Measurements from ENCODE around the gene LCLAT1. TPM values are rescaled to one million over a fixed set of nuclear protein-coding genes. Genes with fewer than 3 reads are reported as not detected.

The LCLAT1 gene
- total RNA-seq, 1 donor from 2014 or later = 17.8 TPM

- no peaks in the 10 kb centered on the region for H3K27me3 Mint-ChIP-seq (ENCODE audit: low read depth)
- no peak for DNase-seq (ENCODE audit: low spot score)
- H3K4me3 Mint-ChIP-seq (ENCODE audit: unreplicated experiment) = no peak overlapping the region
- H3K36me3 Mint-ChIP-seq (ENCODE audit: low read depth) = no peaks in the 10 kb centered on the region
- H3K9me3 Mint-ChIP-seq (ENCODE audit: low read depth) = no peaks in the 10 kb centered on the region
- no peak overlapping the region for H3K27ac Mint-ChIP-seq (ENCODE audit: unreplicated experiment)
- H3K4me1 Mint-ChIP-seq (ENCODE audit: low read depth) = peaks cover 13% of the 10 kb centered on the region
- TF ChIP-seq CTCF (IDR thresholded peaks at IDR 0.05) = no peak
Observed at GRCh38 chr2:30629866-30630265, 182.8 kb downstream of the LCLAT1 start.

GRCh38 chr2:30631051-30631671, 184.1 kb downstream of the LCLAT1 start:
- Mint-ChIP-seq H3K9me3 (ENCODE audit: low read depth) (no peaks in the 10 kb centered on the region), H3K4me3 (ENCODE audit: unreplicated experiment) (no peak overlapping the region), H3K4me1 (ENCODE audit: low read depth) (peaks cover 13% of the 10 kb centered on the region), H3K27ac (ENCODE audit: unreplicated experiment) (no peak overlapping the region), H3K36me3 (ENCODE audit: low read depth) (no peaks in the 10 kb centered on the region), H3K27me3 (ENCODE audit: low read depth) (no peaks in the 10 kb centered on the region)
- no peak for TF ChIP-seq CTCF (IDR thresholded peaks at IDR 0.05)
- no peak for DNase-seq (ENCODE audit: low spot score)

GRCh38 chr2:30633039-30633438, 186.0 kb downstream of the LCLAT1 start:
- H3K4me1 Mint-ChIP-seq (ENCODE audit: low read depth) = peaks cover 13% of the 10 kb centered on the region
- no peak overlapping the region for H3K27ac Mint-ChIP-seq (ENCODE audit: unreplicated experiment)
- no peaks in the 10 kb centered on the region for H3K27me3 Mint-ChIP-seq (ENCODE audit: low read depth)
- no peak overlapping the region for H3K4me3 Mint-ChIP-seq (ENCODE audit: unreplicated experiment)
- no peaks in the 10 kb centered on the region for H3K36me3 Mint-ChIP-seq (ENCODE audit: low read depth)
- no peak for TF ChIP-seq CTCF (IDR thresholded peaks at IDR 0.05)
- no peak for DNase-seq (ENCODE audit: low spot score)
- H3K9me3 Mint-ChIP-seq (ENCODE audit: low read depth) = no peaks in the 10 kb centered on the region

- no peak overlapping the region for H3K4me3 Mint-ChIP-seq (ENCODE audit: unreplicated experiment)
- no peak overlapping the region for H3K27ac Mint-ChIP-seq (ENCODE audit: unreplicated experiment)
- TF ChIP-seq CTCF (IDR thresholded peaks at IDR 0.05) = no peak
- DNase-seq (ENCODE audit: low spot score) = no peak
- peaks cover 7% of the 10 kb centered on the region for H3K4me1 Mint-ChIP-seq (ENCODE audit: low read depth)
- no peaks in the 10 kb centered on the region for H3K9me3 Mint-ChIP-seq (ENCODE audit: low read depth)
- no peaks in the 10 kb centered on the region for H3K27me3 Mint-ChIP-seq (ENCODE audit: low read depth)
- H3K36me3 Mint-ChIP-seq (ENCODE audit: low read depth) = peaks cover 5% of the 10 kb centered on the region
Observed at GRCh38 chr2:30636311-30636710, 189.3 kb downstream of the LCLAT1 start.

- peaks cover 5% of the 10 kb centered on the region for H3K36me3 Mint-ChIP-seq (ENCODE audit: low read depth)
- H3K27me3 Mint-ChIP-seq (ENCODE audit: low read depth) = no peaks in the 10 kb centered on the region
- no peak for DNase-seq (ENCODE audit: low spot score)
- H3K9me3 Mint-ChIP-seq (ENCODE audit: low read depth) = no peaks in the 10 kb centered on the region
- peaks cover 11% of the 10 kb centered on the region for H3K4me1 Mint-ChIP-seq (ENCODE audit: low read depth)
- no peak overlapping the region for H3K27ac Mint-ChIP-seq (ENCODE audit: unreplicated experiment)
- no peak overlapping the region for H3K4me3 Mint-ChIP-seq (ENCODE audit: unreplicated experiment)
- no peak for TF ChIP-seq CTCF (IDR thresholded peaks at IDR 0.05)
Observed at GRCh38 chr2:30639836-30640235, 192.8 kb downstream of the LCLAT1 start.
